Skin of body (tissue), 2 donors: ENCODE results near the gene KCNQ1. TPM values are rescaled to one million over a fixed set of nuclear protein-coding genes. Genes with fewer than 3 reads are reported as not detected.

Experiments
- DNase-seq: peaks from one replicate; lab custom pipeline; 2025; lab: John Stamatoyannopoulos, UW
- total RNA-seq: library from RNA; depleted of rRNA; stranded (reverse); fragments of >200 nt; gene quantifications from one replicate; pipeline ENCODE4 v1.2.3, GENCODE V29; 2014

The KCNQ1 gene
- total RNA-seq, 1 donor from 2014 or later: 1.3 TPM

GRCh38 chr11:2789791-2790567 is 345.2 kb downstream of the KCNQ1 start:
- no peak for DNase-seq

- DNase-seq: no peak
These were observed 345.7 kb downstream of the KCNQ1 start for GRCh38 chr11:2790568-2790921.

GRCh38 chr11:2791139-2791520 is 346.3 kb downstream of the KCNQ1 start:
- DNase-seq: no peak

GRCh38 chr11:2791521-2792380 is 346.9 kb downstream of the KCNQ1 start:
- no peak for DNase-seq

GRCh38 chr11:2792381-2793250 is 347.8 kb downstream of the KCNQ1 start:
- no peak for DNase-seq

GRCh38 chr11:2793701-2794045 is 348.9 kb downstream of the KCNQ1 start:
- DNase-seq: no peak

GRCh38 chr11:2794046-2794967 is 349.5 kb downstream of the KCNQ1 start:
- DNase-seq: no peak

GRCh38 chr11:2794968-2795322 is 350.1 kb downstream of the KCNQ1 start:
- no peak for DNase-seq

GRCh38 chr11:2795491-2795991 is 350.7 kb downstream of the KCNQ1 start:
- DNase-seq: no peak

GRCh38 chr11:2796091-2796490 is 351.3 kb downstream of the KCNQ1 start:
- DNase-seq: no peak

- DNase-seq: no peak
These were observed 351.8 kb downstream of the KCNQ1 start for GRCh38 chr11:2796508-2797113.

GRCh38 chr11:2797121-2797711 is 352.4 kb downstream of the KCNQ1 start:
- no peak for DNase-seq

GRCh38 chr11:2797741-2798361 is 353.0 kb downstream of the KCNQ1 start:
- DNase-seq: no peak

GRCh38 chr11:2798951-2799761 is 354.3 kb downstream of the KCNQ1 start:
- DNase-seq: no peak

GRCh38 chr11:2799881-2800654 is 355.3 kb downstream of the KCNQ1 start:
- no peak for DNase-seq

GRCh38 chr11:2800655-2801531 is 356.1 kb downstream of the KCNQ1 start:
- DNase-seq: no peak
